CD4-positive, alpha-beta T cell treated with Interferon gamma for 1 hour (primary cell): Measurements from ENCODE around the gene TOPBP1.
"Not testable (repeated sequence)": the region's sequence is repeated elsewhere in the genome, so short reads cannot be mapped to it uniquely, and the experiment has no call there.

Experiments
- DNase-seq: peaks from one replicate; pipeline ENCODE4 v3.0.0-alpha.2; 2020

The TOPBP1 gene

DNA sequence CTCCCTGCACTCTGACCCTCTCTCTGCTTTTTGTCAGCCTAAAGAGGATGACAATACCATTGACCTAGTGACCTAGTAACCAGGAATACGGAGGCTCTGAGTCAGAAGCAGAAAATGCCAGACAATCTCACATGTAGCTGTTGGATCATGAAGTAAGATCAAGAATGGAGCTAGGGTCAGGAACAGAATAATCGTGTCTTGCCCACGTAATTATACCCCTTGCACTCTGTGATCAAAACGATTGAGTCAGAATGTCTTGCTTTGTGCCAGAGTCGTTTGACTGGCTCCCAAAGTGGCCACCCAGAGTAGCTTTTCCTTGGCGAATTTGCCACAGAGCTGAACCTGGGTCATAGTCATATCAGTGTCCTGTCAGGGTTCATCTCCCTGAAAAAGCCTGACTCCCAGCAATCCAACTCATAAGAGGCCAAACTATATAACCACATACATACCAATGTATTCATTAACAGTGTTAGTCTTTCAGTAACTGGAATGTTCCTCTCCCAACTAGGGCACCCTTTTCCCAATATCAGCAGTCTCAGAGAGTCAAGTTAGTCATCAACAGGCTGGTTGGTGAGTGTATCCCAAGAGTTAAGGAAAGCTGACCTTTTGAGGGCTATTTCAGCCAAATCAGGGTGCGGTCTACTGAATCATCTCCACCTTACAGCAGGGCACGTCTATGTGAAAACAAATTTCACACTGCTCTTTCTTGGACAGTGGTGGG, 93.3 kb downstream of the TOPBP1 start:
- no peak for DNase-seq

- DNase-seq = no peak
Measured at GRCh38 chr3:133563816-133564215, 97.9 kb downstream of the TOPBP1 start.

- no peak for DNase-seq
Measured at GRCh38 chr3:133563186-133563591, 98.6 kb downstream of the TOPBP1 start.

GRCh38 chr3:133562376-133562775, 99.4 kb downstream of the TOPBP1 start:
- DNase-seq = no peak

- DNase-seq = no peak
Measured at GRCh38 chr3:133561679-133562078, 100.1 kb downstream of the TOPBP1 start.

- not testable (repeated sequence) for DNase-seq
Measured at GRCh38 chr3:133551589-133551988, 110.2 kb downstream of the TOPBP1 start.
